HG03565 (cell line): ENCODE measurements around the gene FOSB.

Source experiments
- ATAC-seq: cut with Tn5 transposase; IDR thresholded peaks from one replicate; pipeline ENCODE4 v1.9.1; 2021; ENCODE audit warnings: mild to moderate bottlenecking, moderate library complexity; ENCODE audit not compliant: unreplicated experiment

FOSB gene

DNA sequence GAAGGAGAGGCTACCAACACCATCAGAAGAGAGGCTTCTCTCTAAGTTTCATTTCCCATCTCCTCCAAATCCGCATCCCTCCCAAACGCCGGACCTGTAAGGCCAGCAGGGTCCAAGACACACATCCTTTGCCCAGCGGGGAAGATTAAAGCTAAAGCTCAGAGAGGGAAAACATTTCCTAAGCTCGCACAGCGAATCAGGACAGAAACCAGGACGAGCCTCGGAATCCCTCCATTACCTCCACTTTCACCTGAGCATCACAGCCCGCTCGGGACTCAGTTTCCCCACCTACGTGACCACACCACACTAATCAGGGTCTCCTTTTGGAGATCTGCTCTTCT is 711 bp upstream of the FOSB start:
- ATAC-seq: no peak

DNA sequence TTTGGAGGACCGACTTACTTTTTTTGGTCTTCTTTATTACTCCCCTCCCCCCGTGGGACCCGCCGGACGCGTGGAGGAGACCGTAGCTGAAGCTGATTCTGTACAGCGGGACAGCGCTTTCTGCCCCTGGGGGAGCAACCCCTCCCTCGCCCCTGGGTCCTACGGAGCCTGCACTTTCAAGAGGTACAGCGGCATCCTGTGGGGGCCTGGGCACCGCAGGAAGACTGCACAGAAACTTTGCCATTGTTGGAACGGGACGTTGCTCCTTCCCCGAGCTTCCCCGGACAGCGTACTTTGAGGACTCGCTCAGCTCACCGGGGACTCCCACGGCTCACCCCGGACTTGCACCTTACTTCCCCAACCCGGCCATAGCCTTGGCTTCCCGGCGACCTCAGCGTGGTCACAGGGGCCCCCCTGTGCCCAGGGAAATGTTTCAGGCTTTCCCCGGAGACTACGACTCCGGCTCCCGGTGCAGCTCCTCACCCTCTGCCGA is 409 bp downstream of the FOSB start:
- ATAC-seq: no peak

DNA sequence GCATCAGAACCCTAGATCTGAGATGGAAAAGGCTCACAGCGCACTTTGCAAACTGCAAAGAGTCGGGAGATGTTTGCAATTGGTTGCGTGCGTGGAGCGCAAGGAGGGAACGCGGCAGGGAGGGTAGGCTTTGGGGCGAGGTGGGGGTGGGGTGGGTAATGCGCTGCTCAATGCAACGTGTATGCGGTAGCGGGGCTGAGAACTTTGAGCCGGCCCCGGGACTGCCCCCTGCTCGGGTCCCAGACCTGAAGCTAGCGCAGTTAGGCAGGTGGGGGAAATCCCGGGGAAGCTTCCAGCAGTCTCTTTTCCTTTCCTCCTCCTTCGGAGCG is 971 bp downstream of the FOSB start:
- ATAC-seq: no peak

DNA sequence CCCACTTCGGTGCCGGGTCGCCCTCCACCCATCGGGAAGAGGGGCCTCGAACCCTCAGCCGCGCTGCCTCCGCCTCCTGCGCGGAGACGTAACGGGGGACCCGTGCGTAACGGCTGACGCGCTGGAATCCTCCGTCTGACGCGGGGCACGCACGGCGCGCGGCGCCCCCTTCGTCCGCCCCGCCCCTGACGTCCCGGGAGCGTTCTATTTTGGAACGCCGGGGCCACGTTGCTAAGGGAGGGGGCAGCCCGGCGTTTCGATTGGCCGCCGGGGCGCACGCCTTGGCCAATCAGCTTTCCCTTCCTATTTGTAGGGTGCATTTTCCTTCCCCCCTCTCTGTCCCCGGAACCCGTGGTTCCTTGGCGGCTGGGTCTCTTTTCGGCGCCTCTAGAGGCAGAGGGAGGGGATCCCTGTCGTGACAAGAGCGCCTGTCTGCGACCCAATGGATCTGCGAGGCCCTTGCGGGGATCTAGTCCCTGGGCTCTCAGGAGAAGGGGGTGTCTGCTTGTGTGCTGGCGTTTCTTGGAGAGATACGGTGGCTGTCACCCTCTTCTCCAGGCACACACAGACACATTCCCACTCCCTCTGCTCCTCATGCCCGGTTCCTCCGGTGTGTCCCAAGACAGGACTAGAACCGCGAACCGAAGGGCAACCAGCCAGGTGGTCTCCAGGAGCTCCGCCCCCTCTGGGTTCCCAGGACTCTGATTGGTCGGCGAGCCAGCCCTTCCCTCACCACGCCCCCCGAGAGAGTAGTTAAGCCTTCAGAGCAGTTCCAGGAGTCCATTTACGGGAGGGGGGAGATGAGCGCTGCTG is 1.5 kb downstream of the FOSB start:
- ATAC-seq: peak; percentile 49

DNA sequence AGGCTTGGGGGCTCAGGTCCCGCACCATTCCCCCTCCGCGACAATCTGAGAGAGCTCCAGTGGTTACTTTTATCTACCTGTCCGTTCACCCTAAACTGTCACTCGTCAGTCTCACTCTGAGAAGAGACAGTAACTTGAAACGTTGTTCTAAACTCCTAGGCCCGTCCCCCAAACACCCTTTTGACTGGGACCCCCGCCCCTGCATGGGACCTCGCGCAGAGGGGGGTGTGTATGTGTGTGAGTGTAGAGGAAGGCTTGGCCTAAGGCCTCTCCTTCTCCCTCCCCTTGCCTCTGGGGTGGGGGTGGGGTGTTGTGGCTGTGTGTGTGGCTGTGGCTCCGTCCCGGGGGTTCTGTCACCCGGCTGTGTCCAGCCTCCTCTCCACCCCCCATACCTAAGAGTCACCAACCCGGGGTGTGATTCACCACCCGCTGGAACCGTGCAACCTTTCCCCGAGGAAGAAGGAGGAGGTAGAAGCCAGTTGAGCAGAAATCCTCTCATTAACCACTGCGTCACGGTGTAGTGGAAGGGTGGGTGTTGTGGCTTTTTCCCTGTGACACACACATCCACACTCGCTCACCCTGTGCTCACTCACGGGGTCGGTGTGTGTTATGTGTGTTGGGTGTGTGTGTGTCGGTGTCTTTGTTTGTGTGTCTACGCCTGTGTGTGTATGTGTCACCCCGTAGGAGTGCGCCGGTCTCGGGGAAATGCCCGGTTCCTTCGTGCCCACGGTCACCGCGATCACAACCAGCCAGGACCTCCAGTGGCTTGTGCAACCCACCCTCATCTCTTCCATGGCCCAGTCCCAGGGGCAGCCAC is 2.4 kb downstream of the FOSB start:
- ATAC-seq: no peak

DNA sequence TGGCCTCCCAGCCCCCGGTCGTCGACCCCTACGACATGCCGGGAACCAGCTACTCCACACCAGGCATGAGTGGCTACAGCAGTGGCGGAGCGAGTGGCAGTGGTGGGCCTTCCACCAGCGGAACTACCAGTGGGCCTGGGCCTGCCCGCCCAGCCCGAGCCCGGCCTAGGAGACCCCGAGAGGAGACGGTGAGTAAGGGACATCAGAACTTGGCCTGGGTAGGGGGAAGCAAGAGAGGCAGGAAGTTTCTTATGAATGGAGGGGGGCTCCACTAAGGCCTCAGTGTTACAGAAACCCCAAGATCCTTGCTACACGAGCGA is 2.9 kb downstream of the FOSB start:
- no peak for ATAC-seq

DNA sequence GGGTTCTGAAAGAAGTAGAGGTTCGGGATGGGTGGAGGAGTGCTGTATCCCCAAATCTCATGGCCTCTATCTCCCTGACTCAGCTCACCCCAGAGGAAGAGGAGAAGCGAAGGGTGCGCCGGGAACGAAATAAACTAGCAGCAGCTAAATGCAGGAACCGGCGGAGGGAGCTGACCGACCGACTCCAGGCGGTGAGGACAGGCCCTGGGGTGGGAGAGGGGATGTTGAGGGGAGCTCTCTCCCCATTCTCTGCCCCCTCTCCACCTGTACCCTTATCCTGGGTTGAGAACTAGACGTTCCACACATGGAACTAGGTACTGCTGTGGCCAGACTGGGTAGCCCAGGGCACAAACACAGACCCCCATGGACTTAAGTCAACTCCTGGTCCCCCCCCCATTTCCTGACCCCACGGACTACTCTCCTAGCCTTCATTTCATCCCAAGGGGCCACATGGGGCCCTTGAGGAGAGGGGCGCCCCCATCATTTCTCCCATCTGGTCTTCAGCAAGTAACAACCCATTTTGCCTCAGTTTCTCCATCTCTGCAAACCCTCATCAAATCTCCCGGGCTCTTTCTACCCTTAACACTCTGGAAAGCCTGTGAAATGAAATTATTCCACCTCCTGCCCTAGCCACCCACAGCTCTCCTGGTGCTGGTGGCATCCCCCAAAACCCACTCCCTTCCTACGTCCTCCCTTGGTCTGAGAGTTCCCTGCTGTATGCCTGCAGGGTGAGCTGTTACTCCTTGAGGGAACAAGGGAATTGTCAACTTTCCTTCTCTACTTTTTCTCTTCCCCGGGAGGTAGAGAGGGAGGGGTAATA is 3.5 kb downstream of the FOSB start:
- no peak for ATAC-seq

DNA sequence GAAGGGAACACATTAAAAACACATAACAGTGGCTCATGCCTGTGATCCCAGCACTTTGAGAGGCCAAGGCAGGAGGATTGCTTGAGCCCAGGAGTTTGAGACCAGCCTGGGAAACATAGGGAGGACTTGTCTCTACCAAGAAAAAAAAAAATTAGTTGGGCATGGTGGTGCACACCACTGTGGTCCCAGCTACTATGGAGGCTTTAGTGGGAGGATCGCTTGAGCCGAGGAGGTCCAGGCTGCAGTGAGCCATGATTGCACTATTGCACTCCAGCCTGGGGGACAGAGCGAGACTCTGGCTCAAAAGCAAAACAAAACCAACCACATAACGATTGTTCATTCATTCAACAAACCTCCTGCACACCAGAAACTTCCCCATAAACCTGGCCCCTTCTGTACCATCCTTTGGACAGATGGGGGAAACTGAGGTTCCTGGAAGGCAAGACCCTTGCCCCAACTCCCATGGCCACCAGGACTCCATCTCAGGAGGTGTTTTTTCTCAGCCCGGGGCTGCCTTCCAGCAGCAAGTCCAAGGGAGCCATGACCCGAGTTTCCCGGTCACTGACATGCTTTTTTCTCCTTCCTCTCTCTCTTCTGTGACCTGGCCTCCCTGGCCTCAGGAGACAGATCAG is 4.3 kb downstream of the FOSB start:
- ATAC-seq: no peak

DNA sequence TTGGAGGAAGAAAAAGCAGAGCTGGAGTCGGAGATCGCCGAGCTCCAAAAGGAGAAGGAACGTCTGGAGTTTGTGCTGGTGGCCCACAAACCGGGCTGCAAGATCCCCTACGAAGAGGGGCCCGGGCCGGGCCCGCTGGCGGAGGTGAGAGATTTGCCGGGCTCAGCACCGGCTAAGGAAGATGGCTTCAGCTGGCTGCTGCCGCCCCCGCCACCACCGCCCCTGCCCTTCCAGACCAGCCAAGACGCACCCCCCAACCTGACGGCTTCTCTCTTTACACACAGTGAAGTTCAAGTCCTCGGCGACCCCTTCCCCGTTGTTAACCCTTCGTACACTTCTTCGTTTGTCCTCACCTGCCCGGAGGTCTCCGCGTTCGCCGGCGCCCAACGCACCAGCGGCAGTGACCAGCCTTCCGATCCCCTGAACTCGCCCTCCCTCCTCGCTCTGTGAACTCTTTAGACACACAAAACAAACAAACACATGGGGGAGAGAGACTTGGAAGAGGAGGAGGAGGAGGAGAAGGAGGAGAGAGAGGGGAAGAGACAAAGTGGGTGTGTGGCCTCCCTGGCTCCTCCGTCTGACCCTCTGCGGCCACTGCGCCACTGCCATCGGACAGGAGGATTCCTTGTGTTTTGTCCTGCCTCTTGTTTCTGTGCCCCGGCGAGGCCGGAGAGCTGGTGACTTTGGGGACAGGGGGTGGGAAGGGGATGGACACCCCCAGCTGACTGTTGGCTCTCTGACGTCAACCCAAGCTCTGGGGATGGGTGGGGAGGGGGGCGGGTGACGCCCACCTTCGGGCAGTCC is 5.0 kb downstream of the FOSB start:
- ATAC-seq: no peak

DNA sequence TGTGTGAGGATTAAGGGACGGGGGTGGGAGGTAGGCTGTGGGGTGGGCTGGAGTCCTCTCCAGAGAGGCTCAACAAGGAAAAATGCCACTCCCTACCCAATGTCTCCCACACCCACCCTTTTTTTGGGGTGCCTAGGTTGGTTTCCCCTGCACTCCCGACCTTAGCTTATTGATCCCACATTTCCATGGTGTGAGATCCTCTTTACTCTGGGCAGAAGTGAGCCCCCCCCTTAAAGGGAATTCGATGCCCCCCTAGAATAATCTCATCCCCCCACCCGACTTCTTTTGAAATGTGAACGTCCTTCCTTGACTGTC is 5.5 kb downstream of the FOSB start:
- ATAC-seq: no peak

DNA sequence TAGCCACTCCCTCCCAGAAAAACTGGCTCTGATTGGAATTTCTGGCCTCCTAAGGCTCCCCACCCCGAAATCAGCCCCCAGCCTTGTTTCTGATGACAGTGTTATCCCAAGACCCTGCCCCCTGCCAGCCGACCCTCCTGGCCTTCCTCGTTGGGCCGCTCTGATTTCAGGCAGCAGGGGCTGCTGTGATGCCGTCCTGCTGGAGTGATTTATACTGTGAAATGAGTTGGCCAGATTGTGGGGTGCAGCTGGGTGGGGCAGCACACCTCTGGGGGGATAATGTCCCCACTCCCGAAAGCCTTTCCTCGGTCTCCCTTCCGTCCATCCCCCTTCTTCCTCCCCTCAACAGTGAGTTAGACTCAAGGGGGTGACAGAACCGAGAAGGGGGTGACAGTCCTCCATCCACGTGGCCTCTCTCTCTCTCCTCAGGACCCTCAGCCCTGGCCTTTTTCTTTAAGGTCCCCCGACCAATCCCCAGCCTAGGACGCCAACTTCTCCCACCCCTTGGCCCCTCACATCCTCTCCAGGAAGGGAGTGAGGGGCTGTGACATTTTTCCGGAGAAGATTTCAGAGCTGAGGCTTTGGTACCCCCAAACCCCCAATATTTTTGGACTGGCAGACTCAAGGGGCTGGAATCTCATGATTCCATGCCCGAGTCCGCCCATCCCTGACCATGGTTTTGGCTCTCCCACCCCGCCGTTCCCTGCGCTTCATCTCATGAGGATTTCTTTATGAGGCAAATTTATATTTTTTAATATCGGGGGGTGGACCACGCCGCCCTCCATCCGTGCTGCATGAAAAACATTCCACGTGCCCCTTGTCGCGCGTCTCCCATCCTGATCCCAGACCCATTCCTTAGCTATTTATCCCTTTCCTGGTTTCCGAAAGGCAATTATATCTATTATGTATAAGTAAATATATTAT is 6.1 kb downstream of the FOSB start:
- no peak for ATAC-seq

DNA sequence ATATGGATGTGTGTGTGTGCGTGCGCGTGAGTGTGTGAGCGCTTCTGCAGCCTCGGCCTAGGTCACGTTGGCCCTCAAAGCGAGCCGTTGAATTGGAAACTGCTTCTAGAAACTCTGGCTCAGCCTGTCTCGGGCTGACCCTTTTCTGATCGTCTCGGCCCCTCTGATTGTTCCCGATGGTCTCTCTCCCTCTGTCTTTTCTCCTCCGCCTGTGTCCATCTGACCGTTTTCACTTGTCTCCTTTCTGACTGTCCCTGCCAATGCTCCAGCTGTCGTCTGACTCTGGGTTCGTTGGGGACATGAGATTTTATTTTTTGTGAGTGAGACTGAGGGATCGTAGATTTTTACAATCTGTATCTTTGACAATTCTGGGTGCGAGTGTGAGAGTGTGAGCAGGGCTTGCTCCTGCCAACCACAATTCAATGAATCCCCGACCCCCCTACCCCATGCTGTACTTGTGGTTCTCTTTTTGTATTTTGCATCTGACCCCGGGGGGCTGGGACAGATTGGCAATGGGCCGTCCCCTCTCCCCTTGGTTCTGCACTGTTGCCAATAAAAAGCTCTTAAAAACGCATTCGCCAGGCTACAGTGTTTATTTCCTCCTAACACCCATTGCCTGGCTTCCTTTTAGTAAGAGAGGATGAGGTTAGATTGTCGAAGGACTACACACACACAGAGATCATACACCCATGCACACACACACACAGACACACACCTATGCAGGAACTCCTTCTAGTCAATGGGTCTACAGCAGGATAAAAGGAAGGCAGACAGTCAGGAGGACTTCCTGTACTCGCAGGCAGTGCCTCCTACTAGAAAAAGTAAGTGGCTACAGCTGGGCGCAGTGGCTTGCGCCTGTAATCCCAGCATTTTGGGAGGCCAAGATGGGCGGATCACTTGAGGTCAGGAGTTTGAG is 7.1 kb downstream of the FOSB start:
- ATAC-seq: no peak

DNA sequence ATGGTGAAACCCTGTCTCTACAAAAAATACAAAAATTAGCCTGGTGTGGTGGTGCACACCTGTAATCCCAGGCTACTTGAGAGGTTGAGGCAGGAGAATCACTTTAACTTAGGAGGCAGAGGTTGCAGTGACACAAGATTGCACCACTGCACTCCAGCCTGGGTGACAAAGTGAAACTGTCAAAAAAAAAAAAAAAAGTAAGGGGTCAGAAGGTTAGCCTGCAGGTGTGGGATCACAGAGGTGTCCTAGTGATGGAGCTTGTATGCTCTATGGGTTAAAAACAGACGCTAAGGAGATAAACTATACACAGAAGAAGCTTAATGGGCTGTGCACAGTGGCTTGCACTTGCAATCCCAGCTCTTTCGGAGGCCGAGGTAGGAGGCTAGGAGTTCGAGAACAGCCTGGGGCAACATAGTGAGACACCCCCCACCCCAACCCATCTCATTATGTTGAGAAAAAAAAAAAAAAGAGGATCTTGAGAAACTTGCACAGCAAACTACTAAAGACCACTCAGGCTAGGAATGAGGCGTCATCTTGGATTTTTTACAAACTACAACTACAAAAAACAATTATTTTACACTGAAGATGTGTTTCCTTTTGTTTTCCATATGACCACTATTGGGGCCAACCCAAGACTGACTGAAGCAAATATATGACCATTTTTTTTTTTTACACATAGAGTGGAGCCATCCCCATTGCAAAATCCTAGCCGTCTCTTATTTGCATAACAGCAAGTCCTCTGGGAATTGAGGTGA is 7.9 kb downstream of the FOSB start:
- ATAC-seq: no peak

DNA sequence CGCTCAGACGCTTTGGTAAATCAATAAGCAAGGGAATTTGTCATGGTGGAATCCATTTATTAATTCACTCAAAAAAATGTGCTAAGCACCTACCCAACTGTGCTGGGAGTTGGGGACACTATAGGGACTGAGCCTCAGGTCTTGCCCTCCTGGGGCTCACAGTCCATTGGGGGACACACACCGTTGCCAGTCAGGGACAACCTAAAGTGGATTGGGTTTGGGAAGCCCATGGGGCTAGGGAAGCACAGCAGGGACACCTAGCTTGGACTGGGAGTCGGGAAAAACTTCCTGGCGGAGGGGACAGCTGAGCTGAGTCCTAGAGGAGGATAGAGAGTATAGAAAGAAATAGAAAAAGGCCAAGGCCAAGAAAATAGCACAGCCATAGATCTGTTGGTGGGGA is 8.5 kb downstream of the FOSB start:
- ATAC-seq: no peak

DNA sequence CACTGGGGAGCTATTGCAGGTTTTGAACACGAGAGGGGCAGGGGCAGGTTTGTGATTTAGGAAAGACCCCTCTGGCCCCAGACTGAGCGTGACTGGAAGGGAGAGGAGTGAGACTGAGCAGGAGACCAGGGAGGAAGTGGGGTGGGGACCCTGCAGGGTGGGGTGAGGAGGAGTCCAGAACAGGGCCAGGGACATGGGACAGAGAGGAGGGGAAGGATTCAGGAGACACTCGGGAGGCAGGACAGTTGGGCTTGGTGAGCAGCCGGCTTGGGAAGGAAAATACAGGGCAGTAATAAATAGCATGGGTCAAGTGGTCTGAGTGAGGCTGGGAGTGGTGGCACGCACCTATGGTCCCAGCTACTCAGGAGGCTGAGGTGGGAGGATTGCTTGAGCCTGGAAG is 9.4 kb downstream of the FOSB start:
- no peak for ATAC-seq

DNA sequence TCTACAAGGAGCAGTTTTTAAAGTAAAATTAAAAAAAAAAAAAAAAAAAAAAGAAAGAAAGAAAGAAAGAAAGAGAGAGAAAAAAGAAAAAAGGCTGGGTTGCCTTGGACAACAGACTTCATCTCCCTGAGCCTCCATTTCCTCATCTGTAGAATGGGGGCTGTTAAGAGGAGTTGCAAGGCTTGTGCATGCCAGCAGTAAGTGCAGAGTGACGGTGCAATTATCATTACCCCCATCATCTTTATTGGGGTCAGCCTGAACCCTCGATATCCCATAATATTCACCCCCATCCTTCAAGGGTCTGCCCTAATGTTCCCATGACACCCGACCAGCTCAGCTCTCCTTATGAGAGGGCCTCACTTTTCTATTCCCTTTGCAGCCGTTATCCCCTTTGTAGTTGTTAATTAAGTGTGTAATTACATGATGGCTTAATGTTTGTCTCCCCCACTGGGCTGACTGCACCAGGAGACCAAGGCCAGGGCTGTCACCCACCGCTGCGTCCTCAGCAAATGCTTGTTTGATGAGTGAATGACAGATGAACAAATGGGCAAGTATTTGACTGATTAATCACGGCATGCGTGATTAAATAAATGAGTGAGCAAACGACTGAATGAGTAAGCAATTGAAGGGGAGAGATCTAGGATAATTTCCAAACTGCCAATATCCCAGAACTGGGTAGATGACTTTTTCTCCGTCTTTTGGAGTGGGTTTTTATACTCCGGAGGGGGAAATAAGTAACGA is 10.1 kb downstream of the FOSB start:
- ATAC-seq: peak; percentile 8
